Tibial nerve (tissue), 4 donors: ENCODE measurements around the gene CTNNA2.

Source experiments
- EP300 ChIP-seq, 2 donors: sonication (generic); formaldehyde crosslinking; IDR thresholded peaks; one replicate each; pipeline ENCODE4 v1.6.1; 2017; ENCODE audit warnings: antibody characterized with exemption in 2 of 2, mild to moderate bottlenecking in 1 of 2
- POLR2A ChIP-seq, 2 donors: fragments of 450-650 bp; IDR thresholded peaks; one replicate each; pipeline ENCODE4 v1.6.1; 2017; ENCODE audit warnings: antibody characterized with exemption in 2 of 2, mild to moderate bottlenecking in 2 of 2, moderate library complexity in 2 of 2
- TF ChIP-seq, protein P1 (sequence below), 5 experiments: fragments of 200-600 bp in 3 of 5; fragments of 450-650 bp in 2 of 5; sonication (generic) in 3 of 5; IDR thresholded peaks; one replicate each; pipeline ENCODE4 v1.5.1; 2016 to 2019; ENCODE audit warnings: antibody characterized with exemption in 5 of 5, mild to moderate bottlenecking in 3 of 5, moderate library complexity in 2 of 5

DNA sequence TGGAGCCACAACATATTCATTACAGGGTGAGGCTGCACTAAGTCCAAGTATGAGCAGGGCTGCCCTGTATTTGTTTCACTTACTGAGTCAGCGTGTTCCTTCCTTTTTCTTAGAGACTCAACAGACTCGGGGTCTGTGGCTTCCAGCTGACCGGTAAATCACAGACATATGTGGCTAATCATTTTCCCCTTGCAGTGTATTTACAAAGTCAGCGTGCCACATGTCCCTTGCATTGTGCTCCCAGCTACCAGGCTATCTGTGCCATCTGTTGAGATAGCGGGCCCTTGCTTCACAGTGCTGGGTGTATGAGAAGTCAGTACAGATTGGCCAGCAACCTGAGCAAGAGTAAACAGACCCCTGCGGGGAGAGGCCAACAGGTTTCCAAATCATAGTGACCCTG, 537.4 kb downstream of the CTNNA2 start:
- TF ChIP-seq POLR2A (IDR thresholded peaks at IDR 0.05) (no peak), EP300 (IDR thresholded peaks at IDR 0.05) (no peak)
- TF ChIP-seq, protein P1, sequence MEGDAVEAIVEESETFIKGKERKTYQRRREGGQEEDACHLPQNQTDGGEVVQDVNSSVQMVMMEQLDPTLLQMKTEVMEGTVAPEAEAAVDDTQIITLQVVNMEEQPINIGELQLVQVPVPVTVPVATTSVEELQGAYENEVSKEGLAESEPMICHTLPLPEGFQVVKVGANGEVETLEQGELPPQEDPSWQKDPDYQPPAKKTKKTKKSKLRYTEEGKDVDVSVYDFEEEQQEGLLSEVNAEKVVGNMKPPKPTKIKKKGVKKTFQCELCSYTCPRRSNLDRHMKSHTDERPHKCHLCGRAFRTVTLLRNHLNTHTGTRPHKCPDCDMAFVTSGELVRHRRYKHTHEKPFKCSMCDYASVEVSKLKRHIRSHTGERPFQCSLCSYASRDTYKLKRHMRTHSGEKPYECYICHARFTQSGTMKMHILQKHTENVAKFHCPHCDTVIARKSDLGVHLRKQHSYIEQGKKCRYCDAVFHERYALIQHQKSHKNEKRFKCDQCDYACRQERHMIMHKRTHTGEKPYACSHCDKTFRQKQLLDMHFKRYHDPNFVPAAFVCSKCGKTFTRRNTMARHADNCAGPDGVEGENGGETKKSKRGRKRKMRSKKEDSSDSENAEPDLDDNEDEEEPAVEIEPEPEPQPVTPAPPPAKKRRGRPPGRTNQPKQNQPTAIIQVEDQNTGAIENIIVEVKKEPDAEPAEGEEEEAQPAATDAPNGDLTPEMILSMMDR (IDR thresholded peaks at IDR 0.05), result no peak
